ENCODE measurements around the gene PDE5A.

The PDE5A gene

GRCh38 chr4:119580293-119580692 is 48.3 kb downstream of the PDE5A start:
- no peak for DNase-seq

DNA sequence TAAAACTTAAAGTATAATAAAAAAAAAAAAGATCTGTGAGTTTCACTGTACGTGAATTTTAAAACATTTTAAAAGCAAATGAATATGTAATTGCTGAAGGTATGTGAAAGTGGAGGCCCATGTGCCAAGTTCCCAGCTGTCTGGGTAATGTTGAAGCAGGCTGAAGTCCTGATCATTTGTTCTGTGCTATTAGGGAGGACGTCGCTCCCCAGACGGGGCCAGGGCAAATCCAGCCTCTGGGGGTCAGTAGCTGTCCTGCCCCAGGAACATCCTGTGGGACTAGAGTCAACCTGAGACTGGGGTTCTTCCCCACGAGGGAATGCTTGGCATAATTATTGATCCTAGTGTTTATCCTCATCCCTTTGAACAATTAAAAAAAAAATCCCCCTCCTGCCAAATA is 48.8 kb downstream of the PDE5A start:
- no peak for DNase-seq

DNA sequence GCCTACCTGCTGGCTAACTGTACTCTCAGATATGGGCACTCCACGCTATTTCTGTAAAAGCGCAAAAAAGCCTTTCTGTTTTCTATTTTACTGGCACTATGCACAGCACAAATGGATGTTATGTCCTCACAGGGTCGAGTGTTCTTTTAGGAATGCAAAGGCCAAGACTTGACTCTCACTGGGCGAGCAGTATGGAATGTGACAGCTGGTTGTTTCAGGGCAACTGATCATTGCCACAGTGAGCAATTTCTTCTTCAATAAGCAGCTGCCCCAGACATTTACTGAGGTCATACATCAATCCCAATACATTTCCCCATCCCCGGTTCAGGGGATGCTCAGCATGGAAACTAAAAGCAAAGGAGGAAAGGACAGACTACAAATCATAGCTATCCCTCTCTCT is 58.2 kb downstream of the PDE5A start:
- DNase-seq = no peak

DNA sequence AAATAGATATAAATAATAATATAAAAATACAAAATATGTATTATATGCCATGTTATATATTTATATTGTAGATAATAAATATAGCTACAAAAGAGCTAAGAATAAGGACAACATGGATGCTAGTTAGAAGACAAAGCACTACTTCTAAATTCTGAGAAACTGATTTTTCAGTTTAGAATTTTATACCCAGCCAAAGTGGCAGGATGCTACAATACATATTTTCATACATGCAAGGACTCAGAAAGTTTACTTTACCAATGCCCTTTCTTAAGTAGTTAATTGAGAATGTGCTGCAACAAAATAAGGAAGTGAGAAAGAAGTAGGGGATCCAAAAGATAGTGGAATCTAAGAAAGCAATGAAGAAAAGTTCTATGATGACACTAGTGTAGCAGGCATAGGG is 64.5 kb downstream of the PDE5A start:
- DNase-seq = no peak

DNA sequence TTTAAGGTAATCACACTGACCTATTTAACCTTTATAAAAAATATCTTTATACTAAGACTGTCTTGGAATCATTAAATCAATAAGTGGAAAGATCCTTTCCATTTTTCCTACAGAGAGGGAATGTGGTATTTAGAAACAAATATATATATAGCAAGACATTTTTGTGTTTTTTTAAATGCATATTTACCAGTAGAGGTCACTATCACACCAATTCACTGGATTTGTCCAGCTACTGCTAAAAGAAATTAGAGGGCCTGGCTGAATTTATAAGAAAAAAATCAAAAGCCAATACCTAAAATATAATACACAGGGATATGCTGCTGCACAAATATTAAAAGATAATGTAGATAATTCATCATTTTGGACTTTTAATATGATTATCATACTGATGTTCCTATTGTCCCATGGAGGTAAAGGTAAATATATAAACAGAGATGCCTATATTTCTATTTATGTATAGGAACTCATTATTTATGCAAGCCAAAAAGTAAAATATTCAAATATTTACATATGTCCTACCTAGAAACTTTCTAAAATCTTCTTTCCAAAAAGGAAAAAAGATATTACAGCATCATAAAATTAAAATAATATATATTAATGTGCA is 69.5 kb downstream of the PDE5A start:
- no peak for DNase-seq

- no peak for DNase-seq
These were observed 77.6 kb downstream of the PDE5A start for GRCh38 chr4:119550857-119551532.

- DNase-seq = no peak
These were observed 79.0 kb downstream of the PDE5A start for GRCh38 chr4:119549639-119550038.

- no peak for DNase-seq
These were observed 84.8 kb downstream of the PDE5A start for GRCh38 chr4:119543779-119544178.

GRCh38 chr4:119543187-119543586 is 85.4 kb downstream of the PDE5A start:
- no peak for DNase-seq

DNA sequence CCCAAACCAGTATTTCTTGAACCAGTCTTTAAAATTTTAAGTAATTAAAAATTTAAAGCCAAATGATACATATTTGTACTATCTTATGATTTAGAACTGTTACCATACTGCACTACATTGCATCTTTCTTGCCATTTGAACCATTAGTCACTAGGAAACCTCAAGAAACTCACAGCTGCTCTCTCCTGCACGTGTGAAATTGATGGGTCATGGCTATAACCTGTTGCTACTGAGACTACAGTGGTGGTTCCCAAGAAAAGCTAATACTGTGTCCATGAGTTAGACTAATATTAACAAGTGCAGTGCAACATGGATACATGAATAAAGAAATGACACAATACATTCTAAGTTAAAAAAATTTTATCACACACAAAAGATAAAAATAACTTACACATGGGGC is 88.4 kb downstream of the PDE5A start:
- no peak for DNase-seq

DNA sequence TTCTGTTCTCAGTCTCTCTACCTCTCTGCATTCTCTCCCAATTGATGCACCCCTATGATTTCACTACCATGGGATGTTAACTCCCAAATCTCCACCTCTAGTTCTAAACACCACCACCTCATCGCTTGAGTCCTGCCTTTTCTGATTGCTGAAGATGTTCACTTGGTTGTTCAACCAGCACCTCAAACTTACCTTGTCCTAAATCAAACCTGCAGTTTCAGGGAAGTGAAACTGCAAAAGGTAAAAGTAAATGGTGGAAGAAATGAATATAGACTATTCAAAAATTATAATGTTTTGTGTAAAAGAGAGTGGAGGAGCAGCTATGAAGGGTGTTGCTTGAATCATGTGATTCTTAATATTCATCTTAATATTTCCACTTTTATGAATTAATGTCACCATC is 91.0 kb downstream of the PDE5A start:
- no peak for DNase-seq

DNA sequence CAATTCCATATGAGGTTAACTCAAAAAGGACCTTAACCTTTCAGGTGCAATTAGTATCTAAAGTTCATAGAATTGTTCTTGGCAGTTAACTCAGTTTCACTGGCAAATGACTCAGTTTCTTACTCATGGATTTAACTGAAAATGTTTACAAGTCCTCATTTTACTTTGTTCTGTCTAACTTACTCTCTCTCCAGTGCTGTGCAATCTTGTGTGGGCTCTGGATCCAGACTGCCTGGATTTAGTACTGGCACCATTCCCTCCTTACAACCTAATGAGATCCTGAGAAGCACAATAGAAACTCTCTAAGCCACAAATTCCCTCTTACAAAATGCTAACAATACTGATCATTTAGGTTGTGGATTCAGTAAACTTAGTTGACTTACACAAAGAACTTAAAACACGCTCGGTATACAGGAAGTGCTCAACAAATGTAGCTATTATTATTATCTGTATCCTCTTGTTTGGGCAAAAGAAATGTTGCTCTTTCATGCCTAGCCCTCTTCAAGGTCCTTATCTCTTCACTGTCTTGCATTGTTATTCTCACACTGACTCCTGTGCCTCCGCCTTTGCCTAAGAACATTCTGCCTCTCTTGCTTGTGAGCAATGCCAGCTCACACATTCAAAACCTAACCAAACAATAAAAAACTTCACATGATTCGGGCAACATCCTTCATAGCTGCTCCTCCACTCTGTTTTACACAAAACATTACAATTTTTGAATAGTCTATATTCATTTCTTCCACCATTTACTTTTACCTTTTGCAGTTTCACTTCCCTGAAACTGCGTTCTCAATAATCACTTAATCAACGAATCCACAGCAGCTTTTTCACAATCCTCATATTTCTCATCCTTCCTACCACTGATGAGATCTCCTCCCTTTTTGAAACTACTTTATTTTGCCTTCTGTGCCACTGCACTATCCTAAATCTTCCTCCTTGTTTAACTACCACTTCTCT is 91.8 kb downstream of the PDE5A start:
- DNase-seq = no peak

DNA sequence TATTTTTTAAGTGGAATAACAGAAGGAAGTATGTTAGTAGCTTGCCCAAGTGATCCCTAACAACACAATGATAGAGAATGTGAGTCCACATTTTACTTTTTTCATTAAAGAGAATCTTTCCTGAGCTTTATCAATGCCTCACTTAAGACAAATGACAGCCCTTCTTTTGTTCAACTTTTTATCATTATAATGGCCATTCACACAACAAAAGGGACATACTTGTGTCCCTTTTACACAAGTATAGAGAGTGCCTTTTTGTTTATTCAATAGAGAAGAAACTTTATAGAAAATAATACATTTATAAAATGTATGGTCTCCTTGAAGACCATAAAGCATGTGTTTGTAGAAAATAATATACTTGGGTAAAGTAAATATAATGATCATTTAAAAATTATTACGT is 96.3 kb downstream of the PDE5A start:
- no peak for DNase-seq

- no peak for DNase-seq
These were observed 98.8 kb downstream of the PDE5A start for GRCh38 chr4:119529788-119530187.

DNA sequence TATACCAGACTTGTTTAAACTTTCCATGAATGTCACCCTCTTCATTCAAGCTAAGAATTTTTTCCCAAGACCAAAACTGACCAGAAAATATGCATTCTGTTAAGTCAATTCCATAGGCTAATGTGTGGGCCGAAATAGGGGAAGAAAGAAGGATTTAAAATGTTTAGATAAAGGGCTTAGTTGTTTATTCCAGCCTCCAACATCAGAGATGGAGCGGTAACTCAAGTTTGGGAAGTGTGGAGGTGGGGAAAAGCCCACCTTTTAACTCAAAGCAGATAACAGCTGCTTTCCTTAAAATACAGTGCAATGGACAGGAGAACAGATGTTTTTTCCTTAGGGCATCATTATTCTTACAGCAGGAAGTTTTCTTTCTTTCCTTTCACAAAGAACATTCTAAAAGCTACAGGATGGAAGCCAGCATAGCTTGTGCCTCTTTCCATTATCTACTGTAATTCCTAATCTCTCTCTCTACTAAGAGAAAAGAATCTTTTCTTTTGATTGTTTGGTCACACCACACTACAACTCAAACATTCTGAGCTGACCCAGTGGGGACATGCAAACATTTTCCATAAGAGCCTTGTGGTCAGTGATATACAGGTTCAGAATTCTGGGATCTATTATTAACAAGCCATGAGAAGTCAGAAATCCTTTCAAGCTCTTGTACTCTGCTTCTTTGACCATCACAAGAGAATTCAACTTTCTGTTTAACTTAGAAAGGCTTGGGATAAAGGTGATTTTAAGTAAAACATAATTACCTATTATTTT is 101.6 kb downstream of the PDE5A start:
- no peak for DNase-seq

DNA sequence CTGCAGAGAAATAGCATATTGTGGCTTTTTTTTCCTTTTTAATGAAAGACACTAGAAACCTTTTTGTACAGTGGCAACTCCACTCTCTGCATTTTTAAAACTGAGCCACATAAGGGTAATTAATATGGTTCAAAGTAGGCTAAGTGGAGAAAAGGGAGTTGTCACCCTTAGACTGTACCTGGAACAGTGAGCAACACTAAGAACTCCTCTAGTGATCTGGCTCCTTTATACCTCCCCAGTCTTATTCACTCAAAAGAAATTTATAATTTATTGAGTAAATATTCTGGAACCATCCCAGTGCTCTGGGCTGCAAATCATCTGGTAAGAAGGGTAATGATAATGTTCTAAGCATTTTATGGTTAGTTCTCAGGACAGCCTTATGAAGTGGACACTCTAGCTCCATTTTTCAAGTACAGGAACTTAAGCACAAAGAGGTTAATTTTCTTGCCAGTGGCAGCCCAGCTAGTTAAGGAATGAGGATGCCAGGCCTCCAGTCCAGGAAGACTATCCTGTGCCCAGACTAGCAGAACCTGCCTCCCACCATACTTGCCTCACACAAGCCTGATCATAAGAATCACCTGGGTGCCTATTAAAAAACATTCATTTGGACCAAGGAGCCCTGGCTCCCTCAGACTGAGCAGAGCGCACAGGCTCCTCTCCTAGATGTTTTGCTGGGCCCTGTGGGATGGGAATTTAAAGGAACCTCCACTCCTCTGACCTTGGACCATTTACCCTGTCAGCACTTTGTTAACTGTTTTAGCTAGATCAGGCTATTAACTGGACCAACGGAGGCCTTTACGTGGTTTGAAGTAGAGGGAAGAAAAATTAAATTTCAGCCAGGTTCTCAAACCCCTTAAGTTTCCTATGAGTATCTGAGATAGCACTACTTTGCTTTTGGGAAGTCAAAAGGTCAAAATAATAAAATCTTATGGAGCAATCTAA is 102.6 kb downstream of the PDE5A start:
- no peak for DNase-seq

GRCh38 chr4:119525005-119525749 is 103.4 kb downstream of the PDE5A start:
- no peak for DNase-seq

GRCh38 chr4:119523399-119523798 is 105.2 kb downstream of the PDE5A start:
- DNase-seq = no peak

DNA sequence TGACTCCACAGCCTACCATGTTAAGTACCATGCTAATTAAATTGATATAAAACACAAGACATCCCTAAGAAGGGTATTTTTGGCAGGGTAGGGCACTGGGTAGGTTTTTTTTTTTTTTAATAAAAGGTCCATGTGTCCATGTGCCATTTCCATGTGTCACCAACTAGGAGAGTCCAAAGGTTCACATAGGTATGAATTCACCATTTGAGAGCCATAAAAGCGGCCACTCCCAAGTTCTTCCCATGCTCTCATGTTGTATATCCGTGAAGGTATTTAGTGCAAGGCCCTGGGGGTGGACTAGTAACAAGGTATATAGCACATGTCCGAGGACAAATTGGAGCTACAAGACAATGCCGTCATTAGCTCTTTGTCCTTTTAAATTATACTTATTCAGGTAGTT is 107.3 kb downstream of the PDE5A start:
- no peak for DNase-seq

DNA sequence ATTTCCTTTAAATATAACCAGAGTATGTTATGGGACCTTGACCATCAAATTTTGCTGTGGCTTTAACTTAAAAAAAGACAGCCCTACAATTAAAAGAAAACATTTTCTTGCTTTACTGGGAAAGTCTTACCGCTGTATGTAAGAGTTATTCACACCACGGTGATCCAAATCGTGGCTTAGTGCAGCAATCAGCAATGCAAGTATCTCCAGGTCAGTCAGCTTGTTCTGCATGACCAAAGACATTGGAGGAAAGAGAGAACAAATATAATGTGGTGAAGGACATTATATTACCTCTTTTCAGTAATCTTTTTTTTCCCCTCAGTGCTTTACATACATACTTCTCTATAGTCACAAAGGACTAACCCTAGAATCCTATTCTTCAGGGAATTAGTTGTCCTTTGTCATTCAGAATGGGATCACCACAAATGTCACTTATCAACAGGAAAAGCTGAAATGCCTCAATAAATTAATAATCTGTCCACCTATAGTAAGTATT is 109.6 kb downstream of the PDE5A start:
- DNase-seq = no peak

Measured in activated CD4-positive, CD25-positive, alpha-beta regulatory T cell treated with anti-CD3 and anti-CD28 coated beads, Interleukin-2, amount 50 U/mL, for 72 hours (primary cell).